H1 (cell line): Measurements from ENCODE around the gene RABEP2. TPM values are rescaled to one million over a fixed set of nuclear protein-coding genes. Genes with fewer than 3 reads are reported as not detected.

Source experiments
- CTCF ChIA-PET: fragments of 300-600 bp; sonication (Branson Sonifier 250); formaldehyde crosslinking; loops from one replicate; lab custom pipeline; 2021; ENCODE audit not compliant: partially characterized antibody; lab: Charles Lee
- POLR2A ChIA-PET: fragments of 300-600 bp; sonication (Branson Sonifier 250); formaldehyde crosslinking; loops from one replicate; lab custom pipeline; 2021; ENCODE audit warnings: inconsistent platforms; ENCODE audit not compliant: partially characterized antibody; lab: Charles Lee
- DNase-seq, 2 experiments: peaks; one replicate each; pipeline versions ENCODE4 v3.0.0 to v3.0.0-alpha.2; 2010 to 2022; ENCODE audit warnings: low spot score in 2 of 2, low read depth in 1 of 2, mixed read lengths in 1 of 2
- FAIRE-seq: peaks from 2 replicates; lab custom pipeline; 2011; peaks lifted over from hg19 to GRCh38; lab: Jason Lieb, UNC
- H2AFZ ChIP-seq: 2 replicates; pipeline ENCODE4 v1.8.1; 2012; ENCODE audit warnings: low read length, inconsistent platforms
- H2AK5ac ChIP-seq: 2 replicates; pipeline ENCODE4 v1.6.1; 2013; ENCODE audit warnings: low read depth, low read length
- H2BK120ac ChIP-seq: replicated peaks from 2 replicates; pipeline ENCODE3; 2013; ENCODE audit warnings: low read depth, low read length, inconsistent platforms
- H2BK12ac ChIP-seq: 2 replicates; pipeline ENCODE4 v1.6.1; 2013; ENCODE audit warnings: low read depth, low read length
- H2BK15ac ChIP-seq: 2 replicates; pipeline ENCODE4 v1.6.1; 2013; ENCODE audit warnings: low read length
- H2BK20ac ChIP-seq: 2 replicates; pipeline ENCODE4 v1.6.1; 2013; ENCODE audit warnings: low read length
- H2BK5ac ChIP-seq: 2 replicates; pipeline ENCODE4 v1.6.1; 2013; ENCODE audit warnings: low read depth, low read length
- H3K14ac ChIP-seq: 2 replicates; pipeline ENCODE4 v1.6.1; 2013; ENCODE audit warnings: inconsistent platforms; ENCODE audit not compliant: insufficient read length
- H3K18ac ChIP-seq: 2 replicates; pipeline ENCODE4 v1.6.1; 2013; ENCODE audit warnings: low read length; ENCODE audit errors: extremely low read depth
- H3K23ac ChIP-seq: 2 replicates; pipeline ENCODE4 v1.6.1; 2013; ENCODE audit warnings: inconsistent platforms; ENCODE audit not compliant: insufficient read length
- H3K23me2 ChIP-seq: 2 replicates; pipeline ENCODE4 v1.6.1; 2013; ENCODE audit warnings: low read depth, low read length
- H3K27ac ChIP-seq: 2 replicates; pipeline ENCODE4 v1.6.1; 2011; ENCODE audit warnings: low read depth, low read length, inconsistent platforms
- H3K27me3 ChIP-seq, 4 experiments: replicated peaks in 1 of 4; 1 replicate in 1 of 4; 2 replicates in 3 of 4; pipeline versions ENCODE4 v1.6.1 to v1.8.1; 2011 to 2013; ENCODE audit warnings: low read length in 3 of 4, mild to moderate bottlenecking in 3 of 4, inconsistent platforms in 2 of 4, mixed read lengths in 2 of 4, moderate library complexity in 1 of 4; ENCODE audit not compliant: control insufficient read depth in 3 of 4, insufficient read depth in 3 of 4; ENCODE audit errors: extremely low read depth in 1 of 4
- H3K36me3 ChIP-seq, 4 experiments: 2 replicates each; pipeline versions ENCODE4 v1.6.1 to v1.8.1; 2011 to 2013; ENCODE audit warnings: mild to moderate bottlenecking in 4 of 4, low read length in 3 of 4, moderate library complexity in 2 of 4, control low read depth in 1 of 4, inconsistent platforms in 1 of 4; ENCODE audit not compliant: insufficient read depth in 4 of 4, control insufficient read depth in 2 of 4
- H3K4ac ChIP-seq: replicated peaks from 2 replicates; pipeline ENCODE3; 2013; ENCODE audit warnings: low read length, low read depth, mixed read lengths, inconsistent platforms; ENCODE audit not compliant: insufficient read length
- H3K4me1 ChIP-seq, 4 experiments: replicated peaks in 1 of 4; 1 replicate in 1 of 4; 2 replicates in 3 of 4; pipeline versions ENCODE4 v1.6.1 to v1.8.1; 2011 to 2013; ENCODE audit warnings: low read length in 3 of 4, inconsistent platforms in 2 of 4, mixed read lengths in 1 of 4; ENCODE audit not compliant: insufficient read depth in 4 of 4, control insufficient read depth in 3 of 4
- H3K4me2 ChIP-seq, 2 experiments: 2 replicates each; pipeline versions ENCODE4 v1.6.1 to v1.8.1; 2011 to 2013; ENCODE audit warnings: low read depth in 2 of 2, low read length in 2 of 2, control low read depth in 1 of 2, inconsistent platforms in 1 of 2, mild to moderate bottlenecking in 1 of 2; ENCODE audit not compliant: insufficient read depth in 1 of 2
- H3K4me3 ChIP-seq, 4 experiments: fragments of 200-600, 300-600 bp in 1 of 4; sonication (generic), shearing (Covaris generic), sonication (Bioruptor Twin) in 1 of 4; 2 replicates each; pipeline versions ENCODE4 v1.5.1 to v1.8.1; 2011 to 2016; ENCODE audit warnings: low read length in 4 of 4, low read depth in 3 of 4, control low read depth in 2 of 4, inconsistent platforms in 2 of 4, mild to moderate bottlenecking in 2 of 4, mixed read lengths in 1 of 4, moderate library complexity in 1 of 4; ENCODE audit not compliant: insufficient read depth in 2 of 4; ENCODE audit errors: extremely low read depth in 1 of 4
- H3K56ac ChIP-seq: replicated peaks from 2 replicates; pipeline ENCODE3; 2013; ENCODE audit warnings: low read depth, mild to moderate bottlenecking, mixed read lengths, low read length, inconsistent platforms; ENCODE audit not compliant: insufficient read length
- H3K79me1 ChIP-seq: 2 replicates; pipeline ENCODE4 v1.6.1; 2013; ENCODE audit warnings: low read depth, low read length, control low read depth
- H3K79me2 ChIP-seq, 2 experiments: 2 replicates each; pipeline versions ENCODE4 v1.6.1 to v1.8.1; 2012 to 2013; ENCODE audit warnings: low read length in 2 of 2, mild to moderate bottlenecking in 2 of 2, inconsistent platforms in 1 of 2; ENCODE audit not compliant: insufficient read depth in 2 of 2, control insufficient read depth in 1 of 2
- H3K9ac ChIP-seq, 4 experiments: replicated peaks in 1 of 4; 1 replicate in 1 of 4; 2 replicates in 3 of 4; pipeline versions ENCODE4 v1.6.1 to v1.8.1; 2011 to 2013; ENCODE audit warnings: low read depth in 3 of 4, low read length in 3 of 4, control low read depth in 2 of 4, mild to moderate bottlenecking in 2 of 4, moderate library complexity in 2 of 4, inconsistent platforms in 1 of 4; ENCODE audit errors: extremely low read depth in 1 of 4
- H3K9me3 ChIP-seq, 2 experiments: 2 replicates each; pipeline versions ENCODE4 v1.6.1 to v1.8.1; 2012 to 2013; ENCODE audit warnings: mild to moderate bottlenecking in 2 of 2, moderate library complexity in 2 of 2, control low read depth in 1 of 2, inconsistent platforms in 1 of 2, low read depth in 1 of 2, low read length in 1 of 2, mixed read lengths in 1 of 2; ENCODE audit not compliant: insufficient read depth in 2 of 2
- H4K20me1 ChIP-seq, 2 experiments: replicated peaks in 1 of 2; 2 replicates each; pipeline versions ENCODE3 to v1.8.1; 2011 to 2013; ENCODE audit warnings: inconsistent platforms in 2 of 2, low read length in 2 of 2, mild to moderate bottlenecking in 1 of 2; ENCODE audit not compliant: insufficient read depth in 2 of 2, control insufficient read depth in 1 of 2
- H4K5ac ChIP-seq: 2 replicates; pipeline ENCODE4 v1.6.1; 2013; ENCODE audit warnings: low read length, low read depth, mixed read lengths, inconsistent platforms; ENCODE audit not compliant: insufficient read length
- H4K8ac ChIP-seq: 2 replicates; pipeline ENCODE4 v1.8.0; 2013; ENCODE audit warnings: mild to moderate bottlenecking, moderate library complexity, low read length, inconsistent platforms; ENCODE audit not compliant: insufficient read depth; ENCODE audit errors: extremely low read depth
- H4K91ac ChIP-seq: replicated peaks from 2 replicates; pipeline ENCODE3; 2013; ENCODE audit warnings: low read length, mixed read lengths, inconsistent platforms; ENCODE audit not compliant: insufficient read length
- ATF2 ChIP-seq: IDR thresholded peaks from 2 replicates; pipeline ENCODE4 v1.6.1; 2012; ENCODE audit warnings: low read length, inconsistent platforms
- ATF3 ChIP-seq: IDR thresholded peaks from 2 replicates; pipeline ENCODE4 v1.6.1; 2011; ENCODE audit warnings: low read depth, mild to moderate bottlenecking, low read length; ENCODE audit not compliant: insufficient read depth
- BRCA1 ChIP-seq: IDR thresholded peaks from 2 replicates; pipeline ENCODE4 v1.6.1; 2012; ENCODE audit warnings: low read depth, low read length, improper control_type of control experiment
- CBX5 ChIP-seq: fragments of 300-800, 300-1000 bp; sonication (generic); IDR thresholded peaks from 2 replicates; pipeline ENCODE4 v1.7.1; 2016; ENCODE audit warnings: antibody characterized with exemption, low read length, low read depth
- E2F6 ChIP-seq: IDR thresholded peaks from 2 replicates; pipeline ENCODE4 v1.6.1; 2012; ENCODE audit warnings: inconsistent platforms
- JUN ChIP-seq: IDR thresholded peaks from 2 replicates; pipeline ENCODE4 v1.6.1; 2011; ENCODE audit warnings: low read depth, mild to moderate bottlenecking, improper control_type of control experiment, low read length
- MAFK ChIP-seq: IDR thresholded peaks from 2 replicates; pipeline ENCODE4 v1.6.1; 2012; ENCODE audit warnings: low read depth, mild to moderate bottlenecking, improper control_type of control experiment, low read length
- PHF8 ChIP-seq: fragments of 200-600 bp; sonication (generic); conservative IDR thresholded peaks from 2 replicates; pipeline ENCODE4 v1.7.1; 2012; ENCODE audit warnings: low read depth, mild to moderate bottlenecking, inconsistent platforms, low read length, moderate library complexity
- RXRA ChIP-seq: IDR thresholded peaks from 2 replicates; pipeline ENCODE4 v1.6.1; 2011; ENCODE audit warnings: low read depth, mild to moderate bottlenecking, low read length, moderate library complexity; ENCODE audit not compliant: insufficient read depth
- TBP ChIP-seq: IDR thresholded peaks from 2 replicates; pipeline ENCODE4 v1.6.1; 2011; ENCODE audit warnings: low read depth, low read length, improper control_type of control experiment
- YY1 ChIP-seq: IDR thresholded peaks from 2 replicates; pipeline ENCODE4 v1.6.1; 2011; ENCODE audit warnings: low read depth, mild to moderate bottlenecking, low read length
- WGBS, 2 experiments: shearing (Covaris generic) in 1 of 2; methylation state at CpG; one replicate each; pipeline versions ENCODE4 v1.1.6 to v1.1.7; 2013 to 2015; ENCODE audit warnings: low lambda C conversion rate in 2 of 2, mixed read lengths in 2 of 2, inconsistent platforms in 1 of 2, low coverage in 1 of 2, missing lambda C conversion rate in 1 of 2; ENCODE audit not compliant: insufficient replicate concordance in 2 of 2, insufficient coverage in 1 of 2, insufficient read length in 1 of 2; ENCODE audit errors: extremely low coverage in 1 of 2, missing lambda C conversion rate in 1 of 2; 5-methylcytosine and 5-hydroxymethylcytosine counted together
- polyA plus RNA-seq, 7 experiments: library from polyadenylated mRNA; depleted of rRNA in 3 of 7; stranded (reverse) in 5 of 7; unstranded in 2 of 7; fragments of >200 nt in 5 of 7; fragments of 200-250 nt in 2 of 7; gene quantifications; 1 replicate in 5 of 7; 2 replicates in 1 of 7; 4 replicates in 1 of 7; pipeline versions ENCODE4 v1.2.1 to v1.2.3, GENCODE V29; 2011 to 2013; ENCODE audit warnings: missing spikeins in 2 of 7, mixed read lengths in 2 of 7
- total RNA-seq: library from RNA; stranded (reverse); fragmentation: NEBNext Ultra II Directional; extraction: Animal tissue kit (Norgen Biotek cat#: 25700); gene quantifications from 2 replicates; pipeline ENCODE4 v1.2.1, GENCODE V29; 2021

The RABEP2 gene
- total and polyA plus RNA-seq, 2 of the 8 experiments (the other 6 are each of a cell fraction or from before 2014, with no cell fraction given) = 10.4 to 14.9 TPM

DNA sequence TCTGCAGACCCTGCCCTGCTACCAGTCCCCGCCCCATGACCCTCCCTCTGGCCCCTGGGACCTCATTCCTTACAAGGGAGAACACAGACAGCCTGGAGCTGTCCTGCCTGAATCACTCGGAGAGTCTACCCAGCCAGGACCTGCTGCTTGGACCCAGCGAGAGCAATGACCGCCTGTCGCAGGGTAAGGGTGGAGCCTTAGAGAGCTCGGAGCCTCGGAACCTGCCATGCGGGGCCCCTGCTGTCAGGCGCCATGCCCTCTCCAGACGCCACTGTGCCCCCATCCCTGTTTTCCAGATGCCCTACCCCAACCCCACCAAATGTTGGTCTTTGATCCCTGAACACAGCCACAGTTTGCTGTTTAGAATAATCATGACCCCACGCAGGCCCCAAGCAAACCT is 55.8 kb downstream of the RABEP2 start:
- Histone ChIP-seq H3K4me3 (no peak overlapping the region), H2AK5ac (no peak overlapping the region), H4K20me1 (peaks cover 2 to 23% of the 10 kb centered on the region in 2 experiments), H3K14ac (no peak overlapping the region), H2AFZ (no peak overlapping the region), H3K18ac (no peak overlapping the region), H3K23me2 (peaks cover 6% of the 10 kb centered on the region), H4K5ac (no peak overlapping the region), H3K4me1 (peaks cover 0 to 8% (median 3%) of the 10 kb centered on the region in 4 experiments; a peak in 6 of 7 replicates), H3K56ac (no peak overlapping the region), H3K79me1 (peaks cover 16% of the 10 kb centered on the region), H3K9ac (no peak overlapping the region), H2BK5ac (no peak overlapping the region), H4K8ac (no peak overlapping the region), H3K4me2 (no peak overlapping the region), H4K91ac (no peak overlapping the region), H3K36me3 (peaks cover 19 to 38% (median 28%) of the 10 kb centered on the region in 4 experiments), H2BK20ac (no peak overlapping the region), H3K9me3 (no peaks in the 10 kb centered on the region), H3K79me2 (peaks cover 3 to 15% of the 10 kb centered on the region in 2 experiments; a peak in 3 of 4 replicates), H3K27ac (no peak overlapping the region), H3K27me3 (no peaks in the 10 kb centered on the region), H3K23ac (no peak overlapping the region), H2BK120ac (no peak overlapping the region), H2BK15ac (no peak overlapping the region), H2BK12ac (no peak overlapping the region), H3K4ac (no peak overlapping the region)
- DNase-seq = no peak
- ChIA-PET CTCF (interaction anchor here (0.8 to 4.1 kb wide), 5 partner anchors 9 to 75 kb away, joined by 3 to 18 read pairs (median 3); partner anchors contain the start of gene ATP2A1), POLR2A (interaction anchor here (0.9 to 13.3 kb wide), 4 partner anchors 10 to 29 kb away, joined by 3 to 164 read pairs (median 12); partner anchors contain the start of genes ATP2A1 and TUFM)
- WGBS, 2 experiments = 96% methylated on average over 11 of the region's 11 CpGs; no CpG with 5 or more reads in 1 of the 2 experiments
- no peak for FAIRE-seq
- TF ChIP-seq RXRA (no peak), TBP (no peak), ATF3 (no peak), JUN (no peak), CBX5 (no peak), PHF8 (no peak), ATF2 (no peak), MAFK (no peak), E2F6 (no peak), BRCA1 (no peak), YY1 (no peak)
